Stomach (tissue), 9 donors: ENCODE measurements around the gene MEN1. TPM values are rescaled to one million over a fixed set of nuclear protein-coding genes. Genes with fewer than 3 reads are reported as not detected.

Source experiments
- DNase-seq, 2 donors: peaks; one replicate each; pipeline versions ENCODE4 v3.0.0 to v3.0.0-alpha.2; 2013 to 2019
- H3K27ac ChIP-seq, 5 donors: fragments of 200-600 bp in 4 of 5; sonication (generic) in 4 of 5; one replicate each; pipeline ENCODE4 v1.5.1; 2013 to 2019; ENCODE audit warnings: mild to moderate bottlenecking in 1 of 5, moderate library complexity in 1 of 5
- H3K27me3 ChIP-seq, 3 donors: fragments of 200-600 bp; sonication (generic); one replicate each; pipeline ENCODE4 v1.5.1; 2017 to 2019; ENCODE audit warnings: mixed run types in 1 of 3
- H3K36me3 ChIP-seq, 4 donors: fragments of 200-600 bp; sonication (generic); 1 replicate in 3 of 4; 2 replicates in 1 of 4; pipeline ENCODE4 v1.5.1; 2016 to 2019
- H3K4me1 ChIP-seq, 4 donors: fragments of 200-600 bp; sonication (generic); one replicate each; pipeline ENCODE4 v1.5.1; 2016 to 2019
- H3K4me3 ChIP-seq, 4 donors: fragments of 200-600 bp; sonication (generic) in 3 of 4; one replicate each; pipeline ENCODE4 v1.5.1; 2016 to 2019; ENCODE audit warnings: mild to moderate bottlenecking in 1 of 4
- H3K9me3 ChIP-seq, 4 donors: fragments of 200-600 bp; sonication (generic); one replicate each; pipeline ENCODE4 v1.5.1; 2016 to 2019
- EP300 ChIP-seq: sonication (generic); formaldehyde crosslinking; IDR thresholded peaks from one replicate; pipeline ENCODE4 v1.6.1; 2017; ENCODE audit warnings: antibody characterized with exemption
- POLR2A ChIP-seq, 4 donors: fragments of 450-650 bp; IDR thresholded peaks; one replicate each; pipeline ENCODE4 v1.6.1; 2016; ENCODE audit warnings: antibody characterized with exemption in 4 of 4, control low read depth in 2 of 4, mild to moderate bottlenecking in 1 of 4, moderate library complexity in 1 of 4
- POLR2AphosphoS5 ChIP-seq, 3 donors: sonication (generic); formaldehyde crosslinking; IDR thresholded peaks; one replicate each; pipeline ENCODE4 v1.6.1; 2016; ENCODE audit warnings: antibody characterized with exemption in 3 of 3
- WGBS, 5 donors: extraction: QIAGEN DNeasy Blood & Tissue Kit in 3 of 5; methylation state at CpG; one replicate each; pipeline versions ENCODE4 v1.1.5 to v1.1.7; 2013 to 2018; 5-methylcytosine and 5-hydroxymethylcytosine counted together
- intact Hi-C: fragments of 100-400 bp; cut with DNase I; formaldehyde crosslinking; loops from one replicate; pipeline ENCODE4 v1.15.1; 2023; ENCODE audit warnings: low total_unique reads
- polyA plus RNA-seq, 3 donors: library from polyadenylated mRNA; stranded (reverse); fragments of 200-250 nt; gene quantifications; one replicate each; pipeline ENCODE4 v1.2.3, GENCODE V29; 2013
- total RNA-seq, 5 donors: library from RNA; depleted of rRNA; stranded (reverse); fragments of >200 nt; gene quantifications; one replicate each; pipeline versions ENCODE4 v1.1.0 to v1.2.3, GENCODE V29; 2014 to 2016
- TF ChIP-seq, protein P1 (sequence below), 7 experiments: fragments of 450-650 bp in 4 of 7; fragments of 200-600 bp in 3 of 7; sonication (generic) in 3 of 7; IDR thresholded peaks; one replicate each; pipeline ENCODE4 v1.5.1; 2016 to 2019; ENCODE audit warnings: antibody characterized with exemption in 7 of 7, control low read depth in 2 of 7, mild to moderate bottlenecking in 1 of 7
- donor health status: healthy with polysubstance abuse.
- donor health status: Bipolar disorder and iron deficiency.
- donor health status: healthy.

The MEN1 gene
- total and polyA plus RNA-seq, 8 donors, result 9.4 to 62.5 (median 15.9) TPM

DNA sequence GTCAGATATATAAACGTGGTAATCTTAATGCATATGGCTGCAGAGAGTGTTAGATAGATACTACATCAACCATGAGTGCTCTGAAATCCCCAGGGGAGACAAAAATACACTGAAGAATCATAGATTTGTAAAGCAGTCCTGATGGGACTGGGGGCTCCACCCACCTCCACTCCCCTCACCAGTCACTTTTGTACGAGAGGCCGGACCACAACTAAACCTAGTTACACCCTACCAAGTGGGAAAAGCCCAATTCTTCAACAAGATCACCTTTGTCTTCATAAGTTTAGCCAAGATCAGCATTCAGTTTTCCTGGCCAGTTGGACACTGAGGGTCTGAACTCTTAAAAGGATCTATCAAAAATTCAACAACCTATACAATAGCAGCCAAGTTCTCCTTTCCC lies 33.5 kb downstream of the MEN1 start:
- no peak for DNase-seq
- Histone ChIP-seq H3K36me3 (peaks cover 49 to 56% (median 50%) of the 10 kb centered on the region in 4 donors), H3K9me3 (no peaks in the 10 kb centered on the region), H3K4me3 (peak overlapping the region; percentile 93 to 99 (median 96)), H3K4me1 (peaks cover 43 to 62% (median 54%) of the 10 kb centered on the region in 4 donors), H3K27ac (peak overlapping the region in 4 of 5 donors; percentile 80 to 100 (median 100)), H3K27me3 (no peaks in the 10 kb centered on the region)
- TF ChIP-seq EP300 (no peak), POLR2AphosphoS5 (IDR thresholded peaks at IDR 0.05) (no peak), POLR2A (IDR thresholded peaks at IDR 0.05) (no peak)
- TF ChIP-seq, protein P1, sequence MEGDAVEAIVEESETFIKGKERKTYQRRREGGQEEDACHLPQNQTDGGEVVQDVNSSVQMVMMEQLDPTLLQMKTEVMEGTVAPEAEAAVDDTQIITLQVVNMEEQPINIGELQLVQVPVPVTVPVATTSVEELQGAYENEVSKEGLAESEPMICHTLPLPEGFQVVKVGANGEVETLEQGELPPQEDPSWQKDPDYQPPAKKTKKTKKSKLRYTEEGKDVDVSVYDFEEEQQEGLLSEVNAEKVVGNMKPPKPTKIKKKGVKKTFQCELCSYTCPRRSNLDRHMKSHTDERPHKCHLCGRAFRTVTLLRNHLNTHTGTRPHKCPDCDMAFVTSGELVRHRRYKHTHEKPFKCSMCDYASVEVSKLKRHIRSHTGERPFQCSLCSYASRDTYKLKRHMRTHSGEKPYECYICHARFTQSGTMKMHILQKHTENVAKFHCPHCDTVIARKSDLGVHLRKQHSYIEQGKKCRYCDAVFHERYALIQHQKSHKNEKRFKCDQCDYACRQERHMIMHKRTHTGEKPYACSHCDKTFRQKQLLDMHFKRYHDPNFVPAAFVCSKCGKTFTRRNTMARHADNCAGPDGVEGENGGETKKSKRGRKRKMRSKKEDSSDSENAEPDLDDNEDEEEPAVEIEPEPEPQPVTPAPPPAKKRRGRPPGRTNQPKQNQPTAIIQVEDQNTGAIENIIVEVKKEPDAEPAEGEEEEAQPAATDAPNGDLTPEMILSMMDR (IDR thresholded peaks at IDR 0.05), result no peak
- intact Hi-C loops, result no loop called here
- 2 to 12% (median 7%) methylated on average over 3 of the region's 3 CpGs for WGBS, 5 donors

DNA sequence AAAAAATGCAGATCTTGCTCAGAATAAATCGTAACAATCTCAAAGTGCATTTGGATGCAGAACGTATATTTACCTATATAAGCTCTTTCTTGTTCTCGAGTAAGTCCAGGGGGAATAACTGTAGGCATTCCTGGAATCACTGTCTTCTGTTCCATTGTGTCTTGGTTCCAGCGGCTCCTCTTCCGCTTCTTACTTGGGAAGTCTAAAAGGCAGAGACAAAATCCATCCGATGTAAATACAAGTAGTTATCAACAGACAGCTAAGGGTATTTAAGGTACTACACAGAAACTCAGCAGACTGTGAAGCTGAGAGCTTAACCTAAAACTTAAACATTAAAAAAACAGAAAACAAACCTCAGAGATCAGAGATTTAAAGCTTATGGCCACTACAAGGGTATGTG lies 33.9 kb downstream of the MEN1 start:
- intact Hi-C loops, result no loop called here
- Histone ChIP-seq H3K36me3 (peaks cover 53 to 60% (median 55%) of the 10 kb centered on the region in 4 donors), H3K27ac (peak overlapping the region in 2 of 5 donors; percentile 80 to 100), H3K9me3 (no peaks in the 10 kb centered on the region), H3K4me3 (peak overlapping the region; percentile 93 to 99 (median 96)), H3K4me1 (peaks cover 47 to 66% (median 58%) of the 10 kb centered on the region in 4 donors), H3K27me3 (no peaks in the 10 kb centered on the region)
- DNase-seq, result no peak
- 33 to 51% (median 38%) methylated on average over 6 of the region's 6 CpGs for WGBS, 5 donors
- no peak for TF ChIP-seq EP300
- TF ChIP-seq, protein P1 (IDR thresholded peaks at IDR 0.05), result no peak
- TF ChIP-seq POLR2AphosphoS5 (IDR thresholded peaks at IDR 0.05), result no peak
- TF ChIP-seq POLR2A (IDR thresholded peaks at IDR 0.05), result no peak

DNA sequence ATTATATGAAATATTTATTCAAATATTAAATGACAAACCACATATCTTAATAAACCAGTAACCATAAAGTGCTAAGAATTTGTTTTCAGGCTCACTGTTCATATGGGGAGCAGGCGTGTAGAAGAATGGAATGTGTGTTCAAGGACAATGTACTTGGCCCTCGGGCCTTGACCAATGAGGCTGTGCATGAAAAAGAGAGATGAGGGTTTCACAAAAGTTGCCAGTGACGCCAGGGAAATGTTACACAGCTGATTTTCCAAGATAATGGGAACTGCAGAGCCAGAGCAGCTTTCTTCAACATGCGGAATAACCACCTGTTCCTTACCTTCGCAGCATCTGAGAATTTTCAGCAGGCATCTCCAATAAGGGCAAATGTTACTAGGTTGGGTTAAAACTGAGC lies 36.2 kb downstream of the MEN1 start:
- Histone ChIP-seq H3K36me3 (peaks cover 76 to 83% (median 78%) of the 10 kb centered on the region in 4 donors), H3K4me3 (no peak overlapping the region), H3K27me3 (no peaks in the 10 kb centered on the region), H3K4me1 (peaks cover 44 to 67% (median 56%) of the 10 kb centered on the region in 4 donors), H3K27ac (no peak overlapping the region), H3K9me3 (no peaks in the 10 kb centered on the region)
- 57 to 70% (median 64%) methylated on average over 5 of the region's 5 CpGs for WGBS, 5 donors
- DNase-seq, result no peak
- TF ChIP-seq POLR2A (IDR thresholded peaks at IDR 0.05), result no peak
- TF ChIP-seq, protein P1 (IDR thresholded peaks at IDR 0.05), result no peak
- no peak for TF ChIP-seq POLR2AphosphoS5 (IDR thresholded peaks at IDR 0.05)
- no peak for TF ChIP-seq EP300
- intact Hi-C loops, result no loop called here

DNA sequence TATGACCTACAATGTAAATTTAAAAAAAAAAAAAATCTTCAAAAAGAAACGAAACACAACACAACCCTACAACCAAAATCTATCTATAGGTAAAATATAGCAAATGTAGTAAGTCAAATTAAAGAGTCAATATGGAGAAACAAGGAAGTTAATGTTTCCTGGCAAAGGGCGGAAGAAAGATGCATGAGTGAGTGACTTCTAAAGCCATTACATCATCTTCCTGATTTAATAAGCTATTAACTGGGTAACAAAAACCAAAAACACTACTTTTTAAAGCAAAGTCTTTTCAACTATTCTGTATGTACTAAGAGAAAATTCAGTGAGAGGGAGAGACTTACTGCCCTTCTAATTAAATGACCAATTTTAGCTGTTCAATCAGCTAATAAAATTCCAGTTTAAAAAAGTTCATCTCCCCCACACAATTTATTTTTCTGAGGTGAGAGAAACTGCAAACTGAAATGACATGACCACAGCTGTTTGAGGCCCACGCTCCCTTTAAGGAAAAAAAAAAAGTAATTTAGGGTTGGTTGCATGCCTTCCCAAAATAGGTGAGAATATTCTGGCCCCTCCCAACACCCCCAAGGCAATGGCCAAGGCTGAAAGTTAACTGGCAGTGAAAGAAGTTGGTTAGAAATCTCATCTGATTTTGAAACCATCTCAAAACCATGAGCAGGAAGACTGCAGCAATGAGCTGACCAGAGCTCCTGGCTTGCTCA lies 37.9 kb downstream of the MEN1 start:
- H3K9me3 ChIP-seq, result no peaks in the 10 kb centered on the region
- peak overlapping the region in 2 of 5 donors; percentile 63 to 68 for H3K27ac ChIP-seq
- intact Hi-C loops, result no loop called here
- peaks cover 47 to 78% (median 62%) of the 10 kb centered on the region in 4 donors for H3K4me1 ChIP-seq
- 54 to 62% (median 59%) methylated on average over 3 of the region's 3 CpGs for WGBS, 5 donors
- H3K36me3 ChIP-seq, result peaks cover 93 to 100% (median 94%) of the 10 kb centered on the region in 4 donors
- H3K27me3 ChIP-seq, result no peaks in the 10 kb centered on the region
- no peak overlapping the region for H3K4me3 ChIP-seq
- DNase-seq, result no peak
- TF ChIP-seq EP300, result no peak
- no peak for TF ChIP-seq POLR2A (IDR thresholded peaks at IDR 0.05)
- TF ChIP-seq, protein P1 (IDR thresholded peaks at IDR 0.05), result no peak
- TF ChIP-seq POLR2AphosphoS5 (IDR thresholded peaks at IDR 0.05), result no peak
